HT1080 (cell line): Measurements from ENCODE around the gene CCDC178. TPM values are rescaled to one million over a fixed set of nuclear protein-coding genes. Genes with fewer than 3 reads are reported as not detected.

Source experiments
- DNase-seq: peaks from one replicate; pipeline ENCODE4 v3.0.0-alpha.2; 2015; ENCODE audit warnings: low read depth
- total RNA-seq: library from RNA; depleted of rRNA; stranded (reverse); fragments of >200 nt; shearing (Covaris generic); gene quantifications from 2 replicates; pipeline ENCODE4 v1.2.3, GENCODE V29; 2014

The CCDC178 gene
- total RNA-seq, 1 experiment from 2014 or later: not detected

GRCh38 chr18:33135951-33136660 is 304.4 kb downstream of the CCDC178 start:
- DNase-seq: no peak

GRCh38 chr18:33132657-33133056 is 307.9 kb downstream of the CCDC178 start:
- DNase-seq: no peak

GRCh38 chr18:33128581-33128980 is 311.9 kb downstream of the CCDC178 start:
- DNase-seq: peak; percentile 52

GRCh38 chr18:33123862-33124518 is 316.5 kb downstream of the CCDC178 start:
- DNase-seq: no peak

- peak; percentile 47 for DNase-seq
These were observed 324.1 kb downstream of the CCDC178 start for GRCh38 chr18:33116376-33116775.

- DNase-seq: no peak
These were observed 324.6 kb downstream of the CCDC178 start for GRCh38 chr18:33115917-33116316.

GRCh38 chr18:33115476-33115875 is 325.0 kb downstream of the CCDC178 start:
- no peak for DNase-seq

- no peak for DNase-seq
These were observed 325.8 kb downstream of the CCDC178 start for GRCh38 chr18:33114749-33115148.

GRCh38 chr18:33113416-33113815 is 327.1 kb downstream of the CCDC178 start:
- DNase-seq: no peak

- DNase-seq: no peak
These were observed 333.0 kb downstream of the CCDC178 start for GRCh38 chr18:33107511-33107910.

- no peak for DNase-seq
These were observed 339.2 kb downstream of the CCDC178 start for GRCh38 chr18:33101316-33101715.

- no peak for DNase-seq
These were observed 340.9 kb downstream of the CCDC178 start for GRCh38 chr18:33099626-33100025.

GRCh38 chr18:33097126-33097525 is 343.4 kb downstream of the CCDC178 start:
- DNase-seq: no peak

- no peak for DNase-seq
These were observed 350.1 kb downstream of the CCDC178 start for GRCh38 chr18:33090461-33090860.

- no peak for DNase-seq
These were observed 363.9 kb downstream of the CCDC178 start for GRCh38 chr18:33076601-33077000.

- no peak for DNase-seq
These were observed 366.4 kb downstream of the CCDC178 start for GRCh38 chr18:33074125-33074524.

- no peak for DNase-seq
These were observed 377.6 kb downstream of the CCDC178 start for GRCh38 chr18:33062834-33063364.

- no peak for DNase-seq
These were observed 387.6 kb downstream of the CCDC178 start for GRCh38 chr18:33052886-33053285.

- DNase-seq: no peak
These were observed 389.1 kb downstream of the CCDC178 start for GRCh38 chr18:33051407-33051806.

- no peak for DNase-seq
These were observed 400.3 kb downstream of the CCDC178 start for GRCh38 chr18:33040213-33040612.

GRCh38 chr18:33034945-33035344 is 405.6 kb downstream of the CCDC178 start:
- DNase-seq: peak; percentile 90

GRCh38 chr18:33034212-33034611 is 406.3 kb downstream of the CCDC178 start:
- DNase-seq: no peak

- no peak for DNase-seq
These were observed 418.2 kb downstream of the CCDC178 start for GRCh38 chr18:33022370-33022769.
